Right lung (tissue), 5 donors: Measurements from ENCODE around the gene PGM1. TPM values are rescaled to one million over a fixed set of nuclear protein-coding genes. Genes with fewer than 3 reads are reported as not detected.
A peak's percentile ranks its signal among the peaks of the same experiment; 100 is the strongest.

ENCODE experiments used
- DNase-seq, 2 donors: peaks; one replicate each; pipeline ENCODE4 v3.0.0-alpha.2; 2013
- polyA plus RNA-seq, 5 donors: library from polyadenylated mRNA; unstranded; fragments of 120-200 nt; gene quantifications; one replicate each; pipeline versions ENCODE4 v1.2.1 to v1.2.3, GENCODE V29; 2013; ENCODE audit warnings: inconsistent platforms in 1 of 5, low replicate concordance in 1 of 5; ENCODE audit not compliant: insufficient read length in 5 of 5, insufficient read depth in 1 of 5

PGM1 gene
- polyA plus RNA-seq, 5 donors = 36.0 to 43.8 (median 41.7) TPM

- no peak for DNase-seq
Observed at GRCh38 chr1:63595435-63595834, 2.2 kb downstream of the PGM1 start.

GRCh38 chr1:63599799-63600198, 6.6 kb downstream of the PGM1 start:
- no peak for DNase-seq

- no peak for DNase-seq
Observed at GRCh38 chr1:63600248-63600647, 7.0 kb downstream of the PGM1 start.

GRCh38 chr1:63601061-63601460, 7.8 kb downstream of the PGM1 start:
- no peak for DNase-seq

GRCh38 chr1:63601463-63601862, 8.3 kb downstream of the PGM1 start:
- DNase-seq = no peak

- no peak for DNase-seq
Observed at GRCh38 chr1:63601912-63602311, 8.7 kb downstream of the PGM1 start.

- DNase-seq = no peak
Observed at GRCh38 chr1:63602629-63603028, 9.4 kb downstream of the PGM1 start.

GRCh38 chr1:63603810-63604209, 10.6 kb downstream of the PGM1 start:
- DNase-seq = no peak

- no peak for DNase-seq
Observed at GRCh38 chr1:63607322-63607721, 14.1 kb downstream of the PGM1 start.

GRCh38 chr1:63611231-63611630, 18.0 kb downstream of the PGM1 start:
- DNase-seq = no peak

GRCh38 chr1:63612564-63612963, 19.4 kb downstream of the PGM1 start:
- DNase-seq = no peak

- DNase-seq = no peak
Observed at GRCh38 chr1:63612971-63613370, 19.8 kb downstream of the PGM1 start.

GRCh38 chr1:63615768-63616420, 22.7 kb downstream of the PGM1 start:
- peak; percentile 61 to 79 for DNase-seq

GRCh38 chr1:63617450-63617849, 24.2 kb downstream of the PGM1 start:
- no peak for DNase-seq

GRCh38 chr1:63618011-63618410, 24.8 kb downstream of the PGM1 start:
- no peak for DNase-seq

- no peak for DNase-seq
Observed at GRCh38 chr1:63619558-63619957, 26.3 kb downstream of the PGM1 start.

- DNase-seq = no peak
Observed at GRCh38 chr1:63620671-63621070, 27.5 kb downstream of the PGM1 start.

- no peak for DNase-seq
Observed at GRCh38 chr1:63621075-63621474, 27.9 kb downstream of the PGM1 start.

- peak in 1 of 2 donors; percentile 27 for DNase-seq
Observed at GRCh38 chr1:63621698-63622097, 28.5 kb downstream of the PGM1 start.

- DNase-seq = no peak
Observed at GRCh38 chr1:63622849-63623566, 29.8 kb downstream of the PGM1 start.

- no peak for DNase-seq
Observed at GRCh38 chr1:63623952-63624351, 30.7 kb downstream of the PGM1 start.

GRCh38 chr1:63624911-63625310, 31.7 kb downstream of the PGM1 start:
- no peak for DNase-seq

GRCh38 chr1:63626222-63626621, 33.0 kb downstream of the PGM1 start:
- DNase-seq = no peak

- DNase-seq = no peak
Observed at GRCh38 chr1:63628607-63629006, 35.4 kb downstream of the PGM1 start.
